T-helper 2 cell treated with Interferon-gamma antibody and Interleukin-4, amounts not matched to agents 100 ng/mL and 5 ng/mL, for 36 hours (primary cell): ENCODE results near the gene CEP250. TPM values are rescaled to one million over a fixed set of nuclear protein-coding genes. Genes with fewer than 3 reads are reported as not detected.

Experiments used
- intact Hi-C: fragments of 100-400 bp; cut with micrococcal nuclease; formaldehyde crosslinking; loops from one replicate; pipeline ENCODE4 v1.15.1; 2023
- total RNA-seq: library from RNA; stranded (reverse); gene quantifications from 2 replicates; pipeline ENCODE4 v1.2.3, GENCODE V29; 2022

Gene CEP250
- total RNA-seq, 1 donor from 2014 or later, result 56.8 TPM

GRCh38 chr20:35559042-35559693, 103.8 kb downstream of the CEP250 start:
- intact Hi-C loops, result no loop called here

GRCh38 chr20:35560105-35560511, 104.7 kb downstream of the CEP250 start:
- intact Hi-C loops, result no loop called here

- intact Hi-C loops, result no loop called here
These were observed 105.1 kb downstream of the CEP250 start for GRCh38 chr20:35560541-35560940.

- intact Hi-C loops, result no loop called here
These were observed 105.9 kb downstream of the CEP250 start for GRCh38 chr20:35561268-35561667.

GRCh38 chr20:35561671-35562070, 106.3 kb downstream of the CEP250 start:
- intact Hi-C loops, result no loop called here

- intact Hi-C loops, result no loop called here
These were observed 107.2 kb downstream of the CEP250 start for GRCh38 chr20:35562541-35563110.

GRCh38 chr20:35563834-35564233, 108.4 kb downstream of the CEP250 start:
- intact Hi-C loops, result no loop called here

GRCh38 chr20:35564905-35565304, 109.5 kb downstream of the CEP250 start:
- intact Hi-C loops, result no loop called here

- intact Hi-C loops, result no loop called here
These were observed 113.2 kb downstream of the CEP250 start for GRCh38 chr20:35568645-35569044.

Other genes with a start within 250 kb of the CEP250 start
- not detected in 2 replicates for gene MMP24, start 228.9 kb upstream of the CEP250 start, total RNA-seq
- gene MMP24OS, start 177.5 kb upstream of the CEP250 start, total RNA-seq, result 25.2 and 29.4 TPM in 2 replicates
- gene EIF6, start 170.8 kb upstream of the CEP250 start, total RNA-seq, result 111 and 112 TPM in 2 replicates
- gene FAM83C, start 163.2 kb upstream of the CEP250 start, total RNA-seq, result not detected in 2 replicates
- 45.0 and 53.9 TPM in 2 replicates for gene UQCC1, start 43.6 kb upstream of the CEP250 start, total RNA-seq
- not detected in 2 replicates for gene GDF5, start 17.4 kb upstream of the CEP250 start, total RNA-seq
- not detected in 2 replicates for gene C20orf173, start 74.1 kb downstream of the CEP250 start, total RNA-seq
- 153 and 156 TPM in 2 replicates for gene ERGIC3, start 86.5 kb downstream of the CEP250 start, total RNA-seq
- 3.7 and 5.4 TPM in 2 replicates for gene SPAG4, start 160.2 kb downstream of the CEP250 start, total RNA-seq
- gene CPNE1, start 209.3 kb downstream of the CEP250 start, total RNA-seq, result 274 and 278 TPM in 2 replicates
- 130 TPM in 2 replicates for gene RBM12, start 209.3 kb downstream of the CEP250 start, total RNA-seq
- gene NFS1, start 243.8 kb downstream of the CEP250 start, total RNA-seq, result 30.8 and 32.5 TPM in 2 replicates
- 98.1 and 99.8 TPM in 2 replicates for gene ROMO1, start 243.8 kb downstream of the CEP250 start, total RNA-seq